ENCODE data around the gene COL15A1.

The COL15A1 gene

DNA sequence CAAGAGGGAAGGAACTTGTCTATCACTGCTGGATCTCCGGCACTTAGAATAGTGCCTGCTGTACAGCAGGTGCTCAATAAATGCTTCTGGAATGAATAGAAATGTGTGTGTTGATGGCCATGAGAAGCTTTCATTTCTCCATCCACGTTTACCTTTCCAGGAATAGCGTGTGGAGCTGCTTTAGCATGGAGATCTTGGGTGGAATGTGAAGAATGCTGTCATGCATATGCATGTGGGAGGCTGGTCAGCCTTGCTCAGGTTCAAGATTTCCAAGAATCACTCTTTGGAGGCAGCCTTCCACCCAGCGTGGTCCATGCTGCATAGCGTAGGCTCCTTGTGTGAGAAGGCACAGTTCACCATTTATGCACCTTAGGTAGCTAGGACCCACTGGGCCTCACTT, 19.2 kb downstream of the COL15A1 start:
- DNase-seq (ENCODE audit: low read depth in 1 of 2, low spot score in 1 of 2), result no peak

GRCh38 chr9:98964201-98964600, 20.5 kb downstream of the COL15A1 start:
- Histone ChIP-seq H3K27ac (replicated peaks) (no peak overlapping the region), H3K27me3 (ENCODE audit: insufficient read depth, poor library complexity, severe bottlenecking) (no peaks in the 10 kb centered on the region), H3K4me3 (replicated peaks; ENCODE audit: insufficient read depth, low read length) (no peak overlapping the region)
- DNase-seq (ENCODE audit: low read depth in 1 of 2, low spot score in 1 of 2), result no peak
- TF ChIP-seq REST (IDR thresholded peaks at IDR 0.05; ENCODE audit: insufficient replicate concordance, low read depth), result no peak

More for the DNA sequence above, 19.2 kb downstream of the COL15A1 start:
- Histone ChIP-seq H3K4me3 (replicated peaks; ENCODE audit: insufficient read depth, low read length) (no peak overlapping the region), H3K27me3 (ENCODE audit: insufficient read depth, poor library complexity, severe bottlenecking) (no peaks in the 10 kb centered on the region), H3K27ac (replicated peaks) (no peak overlapping the region)
- TF ChIP-seq, protein P1, sequence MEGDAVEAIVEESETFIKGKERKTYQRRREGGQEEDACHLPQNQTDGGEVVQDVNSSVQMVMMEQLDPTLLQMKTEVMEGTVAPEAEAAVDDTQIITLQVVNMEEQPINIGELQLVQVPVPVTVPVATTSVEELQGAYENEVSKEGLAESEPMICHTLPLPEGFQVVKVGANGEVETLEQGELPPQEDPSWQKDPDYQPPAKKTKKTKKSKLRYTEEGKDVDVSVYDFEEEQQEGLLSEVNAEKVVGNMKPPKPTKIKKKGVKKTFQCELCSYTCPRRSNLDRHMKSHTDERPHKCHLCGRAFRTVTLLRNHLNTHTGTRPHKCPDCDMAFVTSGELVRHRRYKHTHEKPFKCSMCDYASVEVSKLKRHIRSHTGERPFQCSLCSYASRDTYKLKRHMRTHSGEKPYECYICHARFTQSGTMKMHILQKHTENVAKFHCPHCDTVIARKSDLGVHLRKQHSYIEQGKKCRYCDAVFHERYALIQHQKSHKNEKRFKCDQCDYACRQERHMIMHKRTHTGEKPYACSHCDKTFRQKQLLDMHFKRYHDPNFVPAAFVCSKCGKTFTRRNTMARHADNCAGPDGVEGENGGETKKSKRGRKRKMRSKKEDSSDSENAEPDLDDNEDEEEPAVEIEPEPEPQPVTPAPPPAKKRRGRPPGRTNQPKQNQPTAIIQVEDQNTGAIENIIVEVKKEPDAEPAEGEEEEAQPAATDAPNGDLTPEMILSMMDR (IDR thresholded peaks at IDR 0.05; ENCODE audit: insufficient read depth, low read length), result no peak
- TF ChIP-seq POLR2AphosphoS5 (IDR thresholded peaks at IDR 0.05; ENCODE audit: low read depth) (no peak), REST (IDR thresholded peaks at IDR 0.05; ENCODE audit: insufficient replicate concordance, low read depth) (no peak), GABPA (IDR thresholded peaks at IDR 0.05; ENCODE audit: low read depth) (no peak), SPI1 (IDR thresholded peaks at IDR 0.05; ENCODE audit: borderline replicate concordance, low read depth) (no peak)

- TF ChIP-seq, protein P1 (IDR thresholded peaks at IDR 0.05; ENCODE audit: insufficient read depth, low read length), result no peak
- no peak for TF ChIP-seq REST (IDR thresholded peaks at IDR 0.05; ENCODE audit: insufficient replicate concordance, low read depth)
- TF ChIP-seq SPI1 (IDR thresholded peaks at IDR 0.05; ENCODE audit: borderline replicate concordance, low read depth), result no peak
- TF ChIP-seq GABPA (IDR thresholded peaks at IDR 0.05; ENCODE audit: low read depth), result no peak
- no peak for TF ChIP-seq POLR2AphosphoS5 (IDR thresholded peaks at IDR 0.05; ENCODE audit: low read depth)
- Histone ChIP-seq H3K27me3 (ENCODE audit: insufficient read depth, poor library complexity, severe bottlenecking) (no peaks in the 10 kb centered on the region), H3K27ac (replicated peaks) (no peak overlapping the region), H3K4me3 (replicated peaks; ENCODE audit: insufficient read depth, low read length) (no peak overlapping the region)
- DNase-seq (ENCODE audit: low read depth in 1 of 2, low spot score in 1 of 2), result no peak
These were observed 21.2 kb downstream of the COL15A1 start for GRCh38 chr9:98964911-98965336.

GRCh38 chr9:98966676-98967075, 23.0 kb downstream of the COL15A1 start:
- Histone ChIP-seq H3K27ac (replicated peaks) (no peak overlapping the region), H3K4me3 (replicated peaks; ENCODE audit: insufficient read depth, low read length) (no peak overlapping the region), H3K27me3 (ENCODE audit: insufficient read depth, poor library complexity, severe bottlenecking) (no peaks in the 10 kb centered on the region)
- no peak for DNase-seq (ENCODE audit: low read depth in 1 of 2, low spot score in 1 of 2)
- TF ChIP-seq GABPA (IDR thresholded peaks at IDR 0.05; ENCODE audit: low read depth), result no peak
- no peak for TF ChIP-seq SPI1 (IDR thresholded peaks at IDR 0.05; ENCODE audit: borderline replicate concordance, low read depth)
- TF ChIP-seq REST (IDR thresholded peaks at IDR 0.05; ENCODE audit: insufficient replicate concordance, low read depth), result no peak
- TF ChIP-seq POLR2AphosphoS5 (IDR thresholded peaks at IDR 0.05; ENCODE audit: low read depth), result no peak
- TF ChIP-seq, protein P1 (IDR thresholded peaks at IDR 0.05; ENCODE audit: insufficient read depth, low read length), result no peak
